ENCODE results near the gene TXNDC5. TPM values are rescaled to one million over a fixed set of nuclear protein-coding genes. Genes with fewer than 3 reads are reported as not detected.
A peak's percentile ranks its signal among the peaks of the same experiment; 100 is the strongest.

TXNDC5 gene
- total RNA-seq: 10 to 100 TPM; 18.0 to 42.5 TPM
- 91.8 TPM for polyA plus RNA-seq (2013, experiment 1 of 2)
- polyA plus RNA-seq (2013, experiment 2 of 2): 86.9 TPM
- long read RNA-seq, experiment 1, transcript TXNDC5-201 (10 exons, 2,964 nt): major isoform, 7 of 10 reads
- long read RNA-seq, experiment 1, partial matches to known transcripts: 0 of 10 reads
- long read RNA-seq, experiment 1, other reads (novel, unspliced or antisense): 3 of 10 reads
- long read RNA-seq, experiment 2, transcript TXNDC5-201 (10 exons, 2,964 nt): major isoform, 65 of 75 reads
- long read RNA-seq, experiment 2, partial matches to known transcripts: 3 of 75 reads
- long read RNA-seq, experiment 2, other reads (novel, unspliced or antisense): 6 of 75 reads
- long read RNA-seq, experiment 3, partial matches to known transcripts: 4 of 14 reads
- long read RNA-seq, experiment 3, other reads (novel, unspliced or antisense): 6 of 14 reads
- long read RNA-seq, experiment 4: 0 reads

DNA sequence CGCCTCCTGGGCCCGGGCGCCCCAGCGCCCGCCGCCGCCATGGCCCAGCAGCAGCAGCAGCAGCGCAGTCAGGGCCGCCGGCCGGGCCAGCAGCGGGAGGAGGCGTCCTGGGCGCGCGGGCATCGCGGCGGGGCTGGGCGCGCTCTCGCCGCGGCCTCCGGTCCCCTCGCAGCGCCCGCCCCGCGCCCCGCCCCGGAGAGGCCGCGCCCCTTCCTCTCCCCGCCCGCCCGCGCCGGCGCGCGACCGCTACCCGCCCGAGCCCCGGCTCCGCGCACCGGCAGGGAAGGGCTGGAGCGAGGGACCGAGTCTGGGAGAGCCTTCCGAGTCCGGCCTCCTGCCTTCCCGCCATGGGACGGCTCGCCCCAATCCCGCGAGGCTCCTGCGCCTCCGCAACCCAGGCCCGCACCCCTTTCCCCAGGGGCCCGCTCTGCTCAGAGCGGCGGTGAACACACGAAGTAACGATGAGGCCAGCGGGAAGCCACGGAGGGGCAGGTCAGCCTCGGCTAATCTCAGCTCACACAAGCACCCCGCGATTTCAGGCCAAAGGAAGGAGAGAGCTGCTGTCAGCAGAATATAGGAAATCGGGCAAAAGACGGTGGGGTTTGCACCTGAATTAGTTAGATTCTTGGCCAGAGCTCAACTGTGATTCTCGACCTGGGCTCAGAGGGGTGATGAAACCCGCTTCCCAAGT, at the start of gene TXNDC5:
Gene TXNDC5 (minus strand): TSS at position 135 of the 691 bp plus-strand sequence. CDS start 12 bp downstream, at position 123.
- Mint-ChIP-seq H3K4me1 (peaks cover 4% of the 10 kb centered on the region), H3K9me3 (no peaks in the 10 kb centered on the region), H3K27me3 (ENCODE audit: insufficient read depth) (peaks cover 38% of the 10 kb centered on the region), H3K27ac (no peak within 1 kb of the TSS), H3K36me3 (ENCODE audit: low read depth) (no peaks in the 10 kb centered on the region), H3K4me3 (peak within 1 kb of the TSS; percentile 64)
- WGBS, 2 experiments (ENCODE audit: insufficient coverage in 1 of 2, insufficient read length in 1 of 2): 3 to 8% methylated on average over 23 to 75 of the region's 75 CpGs
- peak; percentile 88 for DNase-seq
- Histone ChIP-seq H3K9ac (ENCODE audit: extremely low read depth, low read length, poor library complexity, severe bottlenecking) (peak within 1 kb of the TSS; percentile 64), H3K4me3 (ENCODE audit: low read length) (peak within 1 kb of the TSS; percentile 79), H3K27ac (ENCODE audit: low read depth, low read length) (no peak within 1 kb of the TSS), H3K4me1 (ENCODE audit: control insufficient read depth, insufficient read depth, low read length) (no peaks in the 10 kb centered on the region), H3K9me3 (ENCODE audit: control insufficient read depth, low read length) (no peaks in the 10 kb centered on the region), H3K36me3 (ENCODE audit: control insufficient read depth, insufficient read depth, low read length) (no peaks in the 10 kb centered on the region), H3K27me3 (ENCODE audit: control insufficient read depth, insufficient read depth, low read length, poor library complexity, severe bottlenecking) (peaks cover 92% of the 10 kb centered on the region)
- TF ChIP-seq, protein P1, sequence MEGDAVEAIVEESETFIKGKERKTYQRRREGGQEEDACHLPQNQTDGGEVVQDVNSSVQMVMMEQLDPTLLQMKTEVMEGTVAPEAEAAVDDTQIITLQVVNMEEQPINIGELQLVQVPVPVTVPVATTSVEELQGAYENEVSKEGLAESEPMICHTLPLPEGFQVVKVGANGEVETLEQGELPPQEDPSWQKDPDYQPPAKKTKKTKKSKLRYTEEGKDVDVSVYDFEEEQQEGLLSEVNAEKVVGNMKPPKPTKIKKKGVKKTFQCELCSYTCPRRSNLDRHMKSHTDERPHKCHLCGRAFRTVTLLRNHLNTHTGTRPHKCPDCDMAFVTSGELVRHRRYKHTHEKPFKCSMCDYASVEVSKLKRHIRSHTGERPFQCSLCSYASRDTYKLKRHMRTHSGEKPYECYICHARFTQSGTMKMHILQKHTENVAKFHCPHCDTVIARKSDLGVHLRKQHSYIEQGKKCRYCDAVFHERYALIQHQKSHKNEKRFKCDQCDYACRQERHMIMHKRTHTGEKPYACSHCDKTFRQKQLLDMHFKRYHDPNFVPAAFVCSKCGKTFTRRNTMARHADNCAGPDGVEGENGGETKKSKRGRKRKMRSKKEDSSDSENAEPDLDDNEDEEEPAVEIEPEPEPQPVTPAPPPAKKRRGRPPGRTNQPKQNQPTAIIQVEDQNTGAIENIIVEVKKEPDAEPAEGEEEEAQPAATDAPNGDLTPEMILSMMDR (conservative IDR thresholded peaks at IDR 0.05): no peak

DNA sequence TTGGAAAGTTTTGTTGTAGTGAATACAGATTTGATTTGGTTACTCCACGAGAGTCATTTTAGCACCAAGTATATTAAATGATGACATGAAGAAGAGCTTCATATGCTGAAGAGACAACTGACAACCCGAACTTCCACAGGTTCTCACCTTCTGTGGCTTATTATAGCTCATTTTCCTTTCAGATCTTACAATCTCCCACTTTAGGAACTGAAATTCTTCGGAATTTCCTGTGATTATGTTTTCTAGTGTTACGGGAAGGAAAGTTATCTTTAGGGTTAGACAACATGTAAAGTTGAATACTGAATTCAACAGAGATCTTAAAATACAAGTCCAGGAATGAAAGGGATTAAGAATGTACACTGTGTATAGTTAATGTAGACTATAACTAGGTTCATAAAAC, 49.6 kb upstream of the TXNDC5 start:
- no peaks in the 10 kb centered on the region for H3K27me3 Mint-ChIP-seq (ENCODE audit: insufficient read depth)
- no peaks in the 10 kb centered on the region for H3K36me3 Mint-ChIP-seq (ENCODE audit: low read depth)
- H3K9ac ChIP-seq (ENCODE audit: extremely low read depth, low read length, poor library complexity, severe bottlenecking): no peak overlapping the region
- WGBS, 2 experiments (ENCODE audit: insufficient coverage in 1 of 2, insufficient read length in 1 of 2): 67 to 78% methylated on average over 1 to 4 of the region's 4 CpGs
- H3K27ac Mint-ChIP-seq: no peak overlapping the region
- H3K9me3 Mint-ChIP-seq: peaks cover 4% of the 10 kb centered on the region
- no peak overlapping the region for H3K4me3 ChIP-seq (ENCODE audit: low read length)
- H3K27me3 ChIP-seq (ENCODE audit: control insufficient read depth, insufficient read depth, low read length, poor library complexity, severe bottlenecking): no peaks in the 10 kb centered on the region
- TF ChIP-seq, protein P1 (conservative IDR thresholded peaks at IDR 0.05): no peak
- H3K9me3 ChIP-seq (ENCODE audit: control insufficient read depth, low read length): no peaks in the 10 kb centered on the region
- H3K36me3 ChIP-seq (ENCODE audit: control insufficient read depth, insufficient read depth, low read length): no peaks in the 10 kb centered on the region
- H3K4me3 Mint-ChIP-seq: no peak overlapping the region
- no peak for DNase-seq
- no peaks in the 10 kb centered on the region for H3K4me1 Mint-ChIP-seq
- no peaks in the 10 kb centered on the region for H3K4me1 ChIP-seq (ENCODE audit: control insufficient read depth, insufficient read depth, low read length)
- H3K27ac ChIP-seq (ENCODE audit: low read depth, low read length): no peak overlapping the region

DNA sequence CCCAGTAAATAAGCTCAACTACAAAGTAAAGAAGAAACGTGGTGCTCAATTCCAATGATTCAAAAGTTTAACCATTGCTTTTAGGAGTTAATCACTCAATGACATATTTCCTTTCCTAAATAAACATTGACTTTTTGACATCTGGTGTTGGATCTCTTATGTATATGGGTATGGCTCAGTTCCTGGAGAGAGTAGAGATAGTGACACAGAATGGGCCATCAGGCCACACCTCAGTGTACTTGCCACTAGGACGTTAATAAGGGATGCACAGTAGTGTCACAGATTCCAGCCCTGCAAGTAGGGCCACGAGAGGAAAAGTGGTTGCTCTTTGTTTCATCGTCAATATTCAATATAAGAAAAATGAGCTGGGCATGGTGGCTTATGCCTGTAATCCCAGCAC, 48.9 kb upstream of the TXNDC5 start:
- Mint-ChIP-seq H3K27ac (no peak overlapping the region), H3K9me3 (peaks cover 4% of the 10 kb centered on the region), H3K27me3 (ENCODE audit: insufficient read depth) (no peaks in the 10 kb centered on the region), H3K4me3 (no peak overlapping the region), H3K36me3 (ENCODE audit: low read depth) (no peaks in the 10 kb centered on the region), H3K4me1 (no peaks in the 10 kb centered on the region)
- no peak overlapping the region for H3K27ac ChIP-seq (ENCODE audit: low read depth, low read length)
- no peaks in the 10 kb centered on the region for H3K9me3 ChIP-seq (ENCODE audit: control insufficient read depth, low read length)
- WGBS, 2 experiments (ENCODE audit: insufficient coverage in 1 of 2, insufficient read length in 1 of 2): 78 to 100% methylated on average over 1 to 4 of the region's 4 CpGs
- H3K27me3 ChIP-seq (ENCODE audit: control insufficient read depth, insufficient read depth, low read length, poor library complexity, severe bottlenecking): no peaks in the 10 kb centered on the region
- no peak overlapping the region for H3K9ac ChIP-seq (ENCODE audit: extremely low read depth, low read length, poor library complexity, severe bottlenecking)
- no peaks in the 10 kb centered on the region for H3K4me1 ChIP-seq (ENCODE audit: control insufficient read depth, insufficient read depth, low read length)
- TF ChIP-seq, protein P1 (conservative IDR thresholded peaks at IDR 0.05): no peak
- H3K36me3 ChIP-seq (ENCODE audit: control insufficient read depth, insufficient read depth, low read length): no peaks in the 10 kb centered on the region
- H3K4me3 ChIP-seq (ENCODE audit: low read length): no peak overlapping the region
- DNase-seq: no peak
